GM21447 (cell line): ENCODE results near the gene ABHD8.

Experiments
- ATAC-seq: cut with Tn5 transposase; IDR thresholded peaks from one replicate; pipeline ENCODE4 v1.9.1; 2021; ENCODE audit not compliant: unreplicated experiment

ABHD8 gene

GRCh38 chr19:17243830-17244617 is 59.2 kb downstream of the ABHD8 start:
- ATAC-seq, result no peak

- no peak for ATAC-seq
Measured at GRCh38 chr19:17243211-17243829, 59.9 kb downstream of the ABHD8 start.

GRCh38 chr19:17242431-17243208 is 60.6 kb downstream of the ABHD8 start:
- ATAC-seq, result no peak
